ENCODE measurements around the gene TSC22D1. TPM values are rescaled to one million over a fixed set of nuclear protein-coding genes. Genes with fewer than 3 reads are reported as not detected.
"Not testable (repeated sequence)": the region's sequence is repeated elsewhere in the genome, so short reads cannot be mapped to it uniquely, and the experiment has no call there.

Gene TSC22D1
- total RNA-seq, 1 donor from 2014 or later = 31.5 TPM

- ATAC-seq = no peak
- no peak for DNase-seq (ENCODE audit: low spot score)
Observed at GRCh38 chr13:44573790-44574465, 2.2 kb downstream of the TSC22D1 start.

- no peak for DNase-seq (ENCODE audit: low spot score)
Observed at GRCh38 chr13:44573071-44573470, 3.1 kb downstream of the TSC22D1 start.

GRCh38 chr13:44566601-44567000, 9.5 kb downstream of the TSC22D1 start:
- DNase-seq (ENCODE audit: low spot score) (no peak), ATAC-seq (no peak)

More at GRCh38 chr13:44573071-44573470, 3.1 kb downstream of the TSC22D1 start:
- no peak for ATAC-seq

GRCh38 chr13:44565881-44566280, 10.2 kb downstream of the TSC22D1 start:
- no peak for DNase-seq (ENCODE audit: low spot score)

GRCh38 chr13:44564936-44565335, 11.2 kb downstream of the TSC22D1 start:
- DNase-seq (ENCODE audit: low spot score) = no peak
- no peak for ATAC-seq

More at GRCh38 chr13:44565881-44566280, 10.2 kb downstream of the TSC22D1 start:
- ATAC-seq = no peak

- DNase-seq (ENCODE audit: low spot score); ATAC-seq: not testable (repeated sequence)
Observed at GRCh38 chr13:44562853-44563252, 13.3 kb downstream of the TSC22D1 start.

- no peak for ATAC-seq
- no peak for DNase-seq (ENCODE audit: low spot score)
Observed at GRCh38 chr13:44561351-44561750, 14.8 kb downstream of the TSC22D1 start.

GRCh38 chr13:44557986-44558385, 18.1 kb downstream of the TSC22D1 start:
- no peak for ATAC-seq
- no peak for DNase-seq (ENCODE audit: low spot score)

- DNase-seq (ENCODE audit: low spot score) = no peak
- ATAC-seq = no peak
Observed at GRCh38 chr13:44555207-44555606, 20.9 kb downstream of the TSC22D1 start.

- DNase-seq (ENCODE audit: low spot score) (no peak), ATAC-seq (no peak)
Observed at GRCh38 chr13:44549476-44549875, 26.7 kb downstream of the TSC22D1 start.

- DNase-seq (ENCODE audit: low spot score) = no peak
Observed at GRCh38 chr13:44546164-44546563, 30.0 kb downstream of the TSC22D1 start.

GRCh38 chr13:44543369-44543768, 32.8 kb downstream of the TSC22D1 start:
- no peak for DNase-seq (ENCODE audit: low spot score)
- ATAC-seq = no peak

More at GRCh38 chr13:44546164-44546563, 30.0 kb downstream of the TSC22D1 start:
- ATAC-seq = no peak

- DNase-seq (ENCODE audit: low spot score) = no peak
- no peak for ATAC-seq
Observed at GRCh38 chr13:44542361-44542760, 33.8 kb downstream of the TSC22D1 start.

- ATAC-seq (no peak), DNase-seq (ENCODE audit: low spot score) (no peak)
Observed at GRCh38 chr13:44541601-44542000, 34.5 kb downstream of the TSC22D1 start.

GRCh38 chr13:44540761-44541434, 35.2 kb downstream of the TSC22D1 start:
- ATAC-seq (no peak), DNase-seq (ENCODE audit: low spot score) (no peak)

GRCh38 chr13:44537248-44537647, 38.9 kb downstream of the TSC22D1 start:
- DNase-seq (ENCODE audit: low spot score) (no peak), ATAC-seq (no peak)

- ATAC-seq (peak; percentile 60), DNase-seq (ENCODE audit: low spot score) (no peak)
Observed at GRCh38 chr13:44523146-44524015, 52.7 kb downstream of the TSC22D1 start.

- ATAC-seq (no peak), DNase-seq (ENCODE audit: low spot score) (no peak)
Observed at GRCh38 chr13:44519642-44520041, 56.5 kb downstream of the TSC22D1 start.

GRCh38 chr13:44516771-44517170, 59.4 kb downstream of the TSC22D1 start:
- ATAC-seq (no peak), DNase-seq (ENCODE audit: low spot score) (no peak)

- ATAC-seq (no peak), DNase-seq (ENCODE audit: low spot score) (no peak)
Observed at GRCh38 chr13:44514278-44514677, 61.9 kb downstream of the TSC22D1 start.

GRCh38 chr13:44509853-44510252, 66.3 kb downstream of the TSC22D1 start:
- not testable (repeated sequence) for ATAC-seq; DNase-seq (ENCODE audit: low spot score)

Data from left lobe of liver (tissue), 2 donors.